Measurements from ENCODE around the gene SASS6.

The SASS6 gene

DNA sequence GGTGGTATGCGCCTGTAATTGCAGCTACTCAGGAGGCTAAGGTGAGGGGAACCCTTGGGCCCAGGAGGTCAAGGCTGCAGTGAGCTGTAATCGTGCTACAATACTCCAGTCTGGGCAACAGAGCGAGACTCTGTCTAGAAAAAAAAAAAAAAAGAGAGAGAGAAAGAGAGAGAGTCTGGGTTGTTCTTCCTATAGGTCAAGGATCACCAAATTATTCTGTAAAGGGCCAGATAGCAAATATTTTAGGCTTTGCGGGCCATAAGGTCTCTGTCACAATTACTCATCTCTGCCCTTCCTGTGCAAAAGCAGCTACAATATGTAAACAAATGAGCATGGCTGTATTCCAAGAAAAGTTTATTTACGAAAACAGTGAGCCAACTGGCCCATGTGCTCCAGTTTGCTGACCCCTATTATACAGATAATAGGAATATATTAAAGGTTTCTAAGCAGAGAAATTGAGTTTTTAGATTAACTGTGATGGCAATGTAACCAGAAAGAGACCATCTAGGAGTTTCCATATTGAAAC is 2.1 kb downstream of the SASS6 start:
- Histone ChIP-seq H2AFZ (ENCODE audit: low read depth, low read length) (no peak overlapping the region), H3K9me3 (ENCODE audit: insufficient read depth, low read length, severe bottlenecking) (no peaks in the 10 kb centered on the region), H3K36me3 (ENCODE audit: insufficient read depth, low read length) (peaks cover 16% of the 10 kb centered on the region), H3K4me1 (ENCODE audit: insufficient read depth, low read length) (peaks cover 45% of the 10 kb centered on the region), H3K4me3 (ENCODE audit: low read depth in 1 of 2, low read length in 2 of 2) (peak overlapping the region in 1 of 2 experiments; percentile 13; a peak in 1 of 4 replicates), H3K27ac (ENCODE audit: low read length) (no peak overlapping the region), H3K79me2 (ENCODE audit: insufficient read depth, low read length) (peaks cover 99% of the 10 kb centered on the region), H4K20me1 (ENCODE audit: insufficient read depth, low read length) (peaks cover 2% of the 10 kb centered on the region; the same call in 1 of the 2 replicates), H3K9ac (ENCODE audit: low read depth, low read length) (no peak overlapping the region), H3K27me3 (ENCODE audit: insufficient read depth, low read length, poor library complexity) (no peaks in the 10 kb centered on the region), H3K4me2 (ENCODE audit: insufficient read depth, low read length) (peak overlapping the region; percentile 80)
- DNase-seq (no peak), ATAC-seq (ENCODE audit: insufficient read depth, low read depth) (no peak)
- no peak for TF ChIP-seq EZH2 (IDR thresholded peaks at IDR 0.05; ENCODE audit: borderline replicate concordance, low read depth, low read length, severe bottlenecking)
- TF ChIP-seq, protein P1, sequence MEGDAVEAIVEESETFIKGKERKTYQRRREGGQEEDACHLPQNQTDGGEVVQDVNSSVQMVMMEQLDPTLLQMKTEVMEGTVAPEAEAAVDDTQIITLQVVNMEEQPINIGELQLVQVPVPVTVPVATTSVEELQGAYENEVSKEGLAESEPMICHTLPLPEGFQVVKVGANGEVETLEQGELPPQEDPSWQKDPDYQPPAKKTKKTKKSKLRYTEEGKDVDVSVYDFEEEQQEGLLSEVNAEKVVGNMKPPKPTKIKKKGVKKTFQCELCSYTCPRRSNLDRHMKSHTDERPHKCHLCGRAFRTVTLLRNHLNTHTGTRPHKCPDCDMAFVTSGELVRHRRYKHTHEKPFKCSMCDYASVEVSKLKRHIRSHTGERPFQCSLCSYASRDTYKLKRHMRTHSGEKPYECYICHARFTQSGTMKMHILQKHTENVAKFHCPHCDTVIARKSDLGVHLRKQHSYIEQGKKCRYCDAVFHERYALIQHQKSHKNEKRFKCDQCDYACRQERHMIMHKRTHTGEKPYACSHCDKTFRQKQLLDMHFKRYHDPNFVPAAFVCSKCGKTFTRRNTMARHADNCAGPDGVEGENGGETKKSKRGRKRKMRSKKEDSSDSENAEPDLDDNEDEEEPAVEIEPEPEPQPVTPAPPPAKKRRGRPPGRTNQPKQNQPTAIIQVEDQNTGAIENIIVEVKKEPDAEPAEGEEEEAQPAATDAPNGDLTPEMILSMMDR (IDR thresholded peaks at IDR 0.05; ENCODE audit: borderline replicate concordance, extremely low read depth, low read length, poor library complexity, severe bottlenecking) = no peak

DNA sequence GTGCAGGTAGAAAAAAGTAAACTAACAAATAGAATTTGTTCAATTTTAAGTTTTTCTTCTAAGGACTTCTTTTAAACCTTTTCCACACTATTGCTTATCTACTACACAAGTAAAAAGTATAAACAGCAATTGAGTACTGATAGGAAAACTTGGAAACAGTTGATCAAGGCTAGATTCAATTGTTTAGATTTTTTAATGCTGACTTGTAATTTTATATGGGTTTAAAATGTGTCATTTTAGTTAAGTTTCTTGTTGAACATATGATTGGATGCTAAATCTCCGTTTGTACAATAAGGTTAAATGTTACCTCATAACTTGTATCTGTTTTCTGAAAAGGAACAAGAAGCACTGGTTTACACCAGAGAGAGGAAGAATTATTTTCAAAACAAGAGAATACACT is 5.5 kb downstream of the SASS6 start:
- H3K4me3 ChIP-seq (ENCODE audit: low read depth in 1 of 2, low read length in 2 of 2) = no peak overlapping the region
- no peak overlapping the region for H2AFZ ChIP-seq (ENCODE audit: low read depth, low read length)
- H3K4me2 ChIP-seq (ENCODE audit: insufficient read depth, low read length) = no peak overlapping the region
- H3K36me3 ChIP-seq (ENCODE audit: insufficient read depth, low read length) = peaks cover 32% of the 10 kb centered on the region
- no peak for TF ChIP-seq EZH2 (IDR thresholded peaks at IDR 0.05; ENCODE audit: borderline replicate concordance, low read depth, low read length, severe bottlenecking)
- TF ChIP-seq, protein P1 (IDR thresholded peaks at IDR 0.05; ENCODE audit: borderline replicate concordance, extremely low read depth, low read length, poor library complexity, severe bottlenecking) = no peak
- peaks cover 26% of the 10 kb centered on the region for H3K4me1 ChIP-seq (ENCODE audit: insufficient read depth, low read length)
- no peaks in the 10 kb centered on the region for H3K27me3 ChIP-seq (ENCODE audit: insufficient read depth, low read length, poor library complexity)
- ATAC-seq (ENCODE audit: insufficient read depth, low read depth) (no peak), DNase-seq (no peak)
- H3K9ac ChIP-seq (ENCODE audit: low read depth, low read length) = no peak overlapping the region
- peaks cover 80% of the 10 kb centered on the region for H3K79me2 ChIP-seq (ENCODE audit: insufficient read depth, low read length)
- H3K27ac ChIP-seq (ENCODE audit: low read length) = no peak overlapping the region
- peaks cover 5% of the 10 kb centered on the region; the same call in 1 of the 2 replicates for H4K20me1 ChIP-seq (ENCODE audit: insufficient read depth, low read length)
- no peaks in the 10 kb centered on the region for H3K9me3 ChIP-seq (ENCODE audit: insufficient read depth, low read length, severe bottlenecking)

DNA sequence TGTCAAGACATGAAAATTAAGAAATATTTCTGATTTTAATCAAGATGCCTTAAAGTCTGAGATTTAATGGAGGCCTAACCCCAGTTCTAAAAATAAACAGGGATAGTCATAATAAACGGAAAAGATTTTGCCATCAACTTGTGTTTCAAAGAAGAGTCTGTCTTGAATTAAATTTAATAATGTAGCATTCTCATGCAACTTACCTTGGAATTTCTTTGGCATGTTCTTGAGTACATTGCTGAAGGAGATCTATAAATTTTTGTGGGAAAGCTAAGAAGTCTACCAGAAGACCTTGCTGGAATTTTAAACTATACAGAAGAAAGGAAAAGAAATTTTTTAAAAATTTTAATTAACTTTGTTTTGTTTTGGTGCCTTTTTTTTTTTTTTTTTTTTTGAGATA is 10.6 kb downstream of the SASS6 start:
- ATAC-seq (ENCODE audit: insufficient read depth, low read depth) (no peak), DNase-seq (no peak)
- H3K9me3 ChIP-seq (ENCODE audit: insufficient read depth, low read length, severe bottlenecking) = no peaks in the 10 kb centered on the region
- H2AFZ ChIP-seq (ENCODE audit: low read depth, low read length) = no peak overlapping the region
- peaks cover 5% of the 10 kb centered on the region; the same call in 1 of the 2 replicates for H4K20me1 ChIP-seq (ENCODE audit: insufficient read depth, low read length)
- TF ChIP-seq, protein P1 (IDR thresholded peaks at IDR 0.05; ENCODE audit: borderline replicate concordance, extremely low read depth, low read length, poor library complexity, severe bottlenecking) = no peak
- TF ChIP-seq EZH2 (IDR thresholded peaks at IDR 0.05; ENCODE audit: borderline replicate concordance, low read depth, low read length, severe bottlenecking) = no peak
- H3K4me2 ChIP-seq (ENCODE audit: insufficient read depth, low read length) = no peak overlapping the region
- H3K9ac ChIP-seq (ENCODE audit: low read depth, low read length) = no peak overlapping the region
- H3K36me3 ChIP-seq (ENCODE audit: insufficient read depth, low read length) = peaks cover 64% of the 10 kb centered on the region
- H3K27ac ChIP-seq (ENCODE audit: low read length) = no peak overlapping the region
- peaks cover 29% of the 10 kb centered on the region for H3K79me2 ChIP-seq (ENCODE audit: insufficient read depth, low read length)
- H3K27me3 ChIP-seq (ENCODE audit: insufficient read depth, low read length, poor library complexity) = no peaks in the 10 kb centered on the region
- no peaks in the 10 kb centered on the region for H3K4me1 ChIP-seq (ENCODE audit: insufficient read depth, low read length)
- H3K4me3 ChIP-seq (ENCODE audit: low read depth in 1 of 2, low read length in 2 of 2) = no peak overlapping the region

Measured in DND-41 (cell line).